Liver (tissue), 3 donors: Measurements from ENCODE around the gene SLC12A3.

Experiments used
- EGR1 ChIP-seq, 2 donors: IDR thresholded peaks; 2 replicates each; pipeline ENCODE4 v1.6.1; 2016 to 2018; ENCODE audit warnings: antibody characterized with exemption in 2 of 2, low read depth in 2 of 2
- FOXA1 ChIP-seq: IDR thresholded peaks from 2 replicates; pipeline ENCODE4 v1.6.1; 2016; ENCODE audit warnings: antibody characterized with exemption
- FOXA2 ChIP-seq: IDR thresholded peaks from 2 replicates; pipeline ENCODE4 v1.6.1; 2016; ENCODE audit warnings: antibody characterized with exemption
- GABPA ChIP-seq, 2 donors: IDR thresholded peaks in 1 of 2; conservative IDR thresholded peaks in 1 of 2; 2 replicates each; pipeline ENCODE4 v1.6.1; 2016; ENCODE audit warnings: antibody characterized with exemption in 2 of 2, mild to moderate bottlenecking in 1 of 2, moderate library complexity in 1 of 2
- JUND ChIP-seq, 2 donors: IDR thresholded peaks; 2 replicates each; pipeline ENCODE4 v1.6.1; 2016; ENCODE audit warnings: antibody characterized with exemption in 2 of 2
- RAD21 ChIP-seq, 2 donors: IDR thresholded peaks; 2 replicates each; pipeline ENCODE4 v1.6.1; 2016; ENCODE audit warnings: antibody characterized with exemption in 2 of 2, mild to moderate bottlenecking in 2 of 2
- RXRA ChIP-seq, 2 donors: IDR thresholded peaks; 2 replicates each; pipeline ENCODE4 v1.6.1; 2017 to 2018; ENCODE audit warnings: antibody characterized with exemption in 2 of 2, mild to moderate bottlenecking in 1 of 2
- SP1 ChIP-seq: IDR thresholded peaks from 2 replicates; pipeline ENCODE4 v1.6.1; 2018; ENCODE audit warnings: antibody characterized with exemption, mild to moderate bottlenecking
- YY1 ChIP-seq: IDR thresholded peaks from 2 replicates; pipeline ENCODE4 v1.6.1; 2016; ENCODE audit warnings: antibody characterized with exemption, mild to moderate bottlenecking
- TF ChIP-seq, protein P1 (sequence below): fragments of 150-350 bp; IDR thresholded peaks from 2 replicates; pipeline ENCODE4 v1.5.1; 2017; ENCODE audit warnings: improper control_type of control experiment, low read depth, low read length; ENCODE audit not compliant: missing input control
- TF ChIP-seq, protein P2 (sequence below): IDR thresholded peaks from 2 replicates; pipeline ENCODE4 v1.6.1; 2016; ENCODE audit warnings: antibody characterized with exemption, mild to moderate bottlenecking
- TF ChIP-seq, protein P3 (sequence below): IDR thresholded peaks from 2 replicates; pipeline ENCODE4 v1.6.1; 2016; ENCODE audit warnings: antibody characterized with exemption
- TF ChIP-seq, protein P4 (sequence below): IDR thresholded peaks from 2 replicates; pipeline ENCODE4 v1.6.1; 2016; ENCODE audit warnings: antibody characterized with exemption
- donor health status: healthy.
- donor health status: healthy.

DNA sequence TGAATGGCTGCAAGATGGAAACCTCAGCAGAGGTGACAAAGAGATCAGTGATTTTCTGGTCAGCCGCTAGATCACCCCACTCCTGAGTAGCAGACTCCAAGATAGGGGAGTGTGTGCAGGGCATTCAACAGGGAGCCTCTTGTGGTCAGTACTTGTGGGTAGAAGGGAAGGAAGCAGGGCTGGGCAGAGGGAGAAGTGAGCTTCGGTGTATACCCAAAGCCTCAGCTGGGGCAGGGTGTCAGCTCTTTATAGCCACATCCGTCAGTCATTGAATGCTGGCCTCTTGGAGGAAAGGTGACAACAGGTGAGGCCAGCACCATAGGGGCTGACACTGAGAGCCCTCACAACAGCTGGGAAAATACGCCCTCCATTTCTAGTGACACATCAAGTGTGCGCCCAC is 2.2 kb upstream of the SLC12A3 start:
- TF ChIP-seq, protein P1, sequence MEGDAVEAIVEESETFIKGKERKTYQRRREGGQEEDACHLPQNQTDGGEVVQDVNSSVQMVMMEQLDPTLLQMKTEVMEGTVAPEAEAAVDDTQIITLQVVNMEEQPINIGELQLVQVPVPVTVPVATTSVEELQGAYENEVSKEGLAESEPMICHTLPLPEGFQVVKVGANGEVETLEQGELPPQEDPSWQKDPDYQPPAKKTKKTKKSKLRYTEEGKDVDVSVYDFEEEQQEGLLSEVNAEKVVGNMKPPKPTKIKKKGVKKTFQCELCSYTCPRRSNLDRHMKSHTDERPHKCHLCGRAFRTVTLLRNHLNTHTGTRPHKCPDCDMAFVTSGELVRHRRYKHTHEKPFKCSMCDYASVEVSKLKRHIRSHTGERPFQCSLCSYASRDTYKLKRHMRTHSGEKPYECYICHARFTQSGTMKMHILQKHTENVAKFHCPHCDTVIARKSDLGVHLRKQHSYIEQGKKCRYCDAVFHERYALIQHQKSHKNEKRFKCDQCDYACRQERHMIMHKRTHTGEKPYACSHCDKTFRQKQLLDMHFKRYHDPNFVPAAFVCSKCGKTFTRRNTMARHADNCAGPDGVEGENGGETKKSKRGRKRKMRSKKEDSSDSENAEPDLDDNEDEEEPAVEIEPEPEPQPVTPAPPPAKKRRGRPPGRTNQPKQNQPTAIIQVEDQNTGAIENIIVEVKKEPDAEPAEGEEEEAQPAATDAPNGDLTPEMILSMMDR = no peak
- TF ChIP-seq FOXA1 = no peak
- TF ChIP-seq GABPA (IDR thresholded peaks at IDR 0.05 in 1 of 2, conservative IDR thresholded peaks at IDR 0.05 in 1 of 2) = no peak
- TF ChIP-seq, protein P2, sequence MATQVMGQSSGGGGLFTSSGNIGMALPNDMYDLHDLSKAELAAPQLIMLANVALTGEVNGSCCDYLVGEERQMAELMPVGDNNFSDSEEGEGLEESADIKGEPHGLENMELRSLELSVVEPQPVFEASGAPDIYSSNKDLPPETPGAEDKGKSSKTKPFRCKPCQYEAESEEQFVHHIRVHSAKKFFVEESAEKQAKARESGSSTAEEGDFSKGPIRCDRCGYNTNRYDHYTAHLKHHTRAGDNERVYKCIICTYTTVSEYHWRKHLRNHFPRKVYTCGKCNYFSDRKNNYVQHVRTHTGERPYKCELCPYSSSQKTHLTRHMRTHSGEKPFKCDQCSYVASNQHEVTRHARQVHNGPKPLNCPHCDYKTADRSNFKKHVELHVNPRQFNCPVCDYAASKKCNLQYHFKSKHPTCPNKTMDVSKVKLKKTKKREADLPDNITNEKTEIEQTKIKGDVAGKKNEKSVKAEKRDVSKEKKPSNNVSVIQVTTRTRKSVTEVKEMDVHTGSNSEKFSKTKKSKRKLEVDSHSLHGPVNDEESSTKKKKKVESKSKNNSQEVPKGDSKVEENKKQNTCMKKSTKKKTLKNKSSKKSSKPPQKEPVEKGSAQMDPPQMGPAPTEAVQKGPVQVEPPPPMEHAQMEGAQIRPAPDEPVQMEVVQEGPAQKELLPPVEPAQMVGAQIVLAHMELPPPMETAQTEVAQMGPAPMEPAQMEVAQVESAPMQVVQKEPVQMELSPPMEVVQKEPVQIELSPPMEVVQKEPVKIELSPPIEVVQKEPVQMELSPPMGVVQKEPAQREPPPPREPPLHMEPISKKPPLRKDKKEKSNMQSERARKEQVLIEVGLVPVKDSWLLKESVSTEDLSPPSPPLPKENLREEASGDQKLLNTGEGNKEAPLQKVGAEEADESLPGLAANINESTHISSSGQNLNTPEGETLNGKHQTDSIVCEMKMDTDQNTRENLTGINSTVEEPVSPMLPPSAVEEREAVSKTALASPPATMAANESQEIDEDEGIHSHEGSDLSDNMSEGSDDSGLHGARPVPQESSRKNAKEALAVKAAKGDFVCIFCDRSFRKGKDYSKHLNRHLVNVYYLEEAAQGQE = no peak
- TF ChIP-seq, protein P3, sequence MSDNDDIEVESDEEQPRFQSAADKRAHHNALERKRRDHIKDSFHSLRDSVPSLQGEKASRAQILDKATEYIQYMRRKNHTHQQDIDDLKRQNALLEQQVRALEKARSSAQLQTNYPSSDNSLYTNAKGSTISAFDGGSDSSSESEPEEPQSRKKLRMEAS = no peak
- TF ChIP-seq EGR1 (IDR thresholded peaks at IDR 0.05; ENCODE audit: low read depth in 2 of 2) = no peak
- no peak for TF ChIP-seq JUND (IDR thresholded peaks at IDR 0.05)
- no peak for TF ChIP-seq SP1
- TF ChIP-seq RXRA (IDR thresholded peaks at IDR 0.05) = no peak
- no peak for TF ChIP-seq RAD21 (IDR thresholded peaks at IDR 0.05)
- TF ChIP-seq, protein P4, sequence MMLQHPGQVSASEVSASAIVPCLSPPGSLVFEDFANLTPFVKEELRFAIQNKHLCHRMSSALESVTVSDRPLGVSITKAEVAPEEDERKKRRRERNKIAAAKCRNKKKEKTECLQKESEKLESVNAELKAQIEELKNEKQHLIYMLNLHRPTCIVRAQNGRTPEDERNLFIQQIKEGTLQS = no peak
- no peak for TF ChIP-seq YY1
- no peak for TF ChIP-seq FOXA2
